Fibroblast of skin of abdomen (primary cell): ENCODE measurements around the gene LAMB3.

Experiments
- DNase-seq: peaks from one replicate; pipeline ENCODE4 v3.0.0-alpha.2; 2013

LAMB3 gene

GRCh38 chr1:209594440-209594839, 57.8 kb downstream of the LAMB3 start:
- no peak for DNase-seq

- no peak for DNase-seq
Observed at GRCh38 chr1:209593747-209594146, 58.5 kb downstream of the LAMB3 start.

DNA sequence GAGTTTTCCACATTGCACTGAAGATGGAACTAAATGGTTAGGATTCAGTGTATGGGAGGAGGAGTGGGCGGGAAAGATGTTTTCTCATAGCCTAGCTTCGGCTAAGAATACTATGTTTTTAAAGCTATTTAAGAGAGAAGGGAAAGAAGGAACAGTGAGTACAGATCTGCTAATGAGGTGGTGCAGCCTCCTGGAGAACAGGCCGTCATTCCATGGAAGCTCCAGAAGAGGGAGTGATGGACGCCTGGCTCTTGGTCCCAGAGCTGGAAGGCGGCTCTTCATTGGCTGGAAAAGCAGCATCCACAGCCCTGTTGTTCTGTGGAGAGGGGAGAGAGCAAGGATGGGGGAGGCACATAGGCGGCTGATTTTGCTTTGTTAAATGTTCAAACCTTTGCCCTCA, 61.8 kb downstream of the LAMB3 start:
- peak; percentile 17 for DNase-seq

DNA sequence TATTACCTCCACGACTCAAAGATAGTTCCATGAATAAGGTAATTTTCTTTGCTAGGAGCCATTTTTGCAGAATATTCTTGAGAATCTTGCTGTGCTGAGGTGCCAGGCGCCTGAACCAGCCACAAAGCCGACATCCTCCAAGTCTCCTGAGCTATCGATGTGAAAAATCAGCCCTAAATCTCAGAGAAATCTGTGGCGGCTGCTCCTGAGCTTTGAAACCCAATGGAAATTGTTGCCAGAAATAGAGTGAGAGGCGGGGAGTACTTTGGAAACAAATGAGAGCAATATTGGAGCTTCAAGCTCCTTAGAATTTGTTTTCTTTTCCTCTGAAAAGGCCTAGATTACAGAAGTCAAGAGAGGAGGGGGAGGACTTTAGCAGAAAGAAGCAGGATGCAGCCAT, 62.4 kb downstream of the LAMB3 start:
- no peak for DNase-seq

GRCh38 chr1:209589440-209589839, 62.8 kb downstream of the LAMB3 start:
- no peak for DNase-seq

DNA sequence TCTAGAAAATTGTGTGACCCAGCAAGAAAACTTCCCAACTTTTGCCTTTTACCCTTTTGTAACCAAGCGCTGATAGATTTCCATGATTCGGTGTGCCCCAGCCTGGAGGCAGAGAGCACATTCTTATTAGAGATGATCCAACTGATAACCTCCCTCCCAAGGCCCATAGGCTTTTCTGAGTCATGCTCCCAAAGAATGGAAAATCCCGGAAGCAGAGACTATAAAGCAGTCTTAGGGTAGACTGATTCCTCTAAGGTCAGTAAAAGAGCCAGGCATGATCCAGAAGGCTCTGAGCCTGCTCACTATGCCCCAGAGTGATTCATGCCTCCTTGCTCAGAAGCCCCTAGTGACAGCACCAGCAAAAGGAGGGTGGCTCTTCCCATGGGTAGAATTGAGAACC, 64.4 kb downstream of the LAMB3 start:
- peak; percentile 49 for DNase-seq

DNA sequence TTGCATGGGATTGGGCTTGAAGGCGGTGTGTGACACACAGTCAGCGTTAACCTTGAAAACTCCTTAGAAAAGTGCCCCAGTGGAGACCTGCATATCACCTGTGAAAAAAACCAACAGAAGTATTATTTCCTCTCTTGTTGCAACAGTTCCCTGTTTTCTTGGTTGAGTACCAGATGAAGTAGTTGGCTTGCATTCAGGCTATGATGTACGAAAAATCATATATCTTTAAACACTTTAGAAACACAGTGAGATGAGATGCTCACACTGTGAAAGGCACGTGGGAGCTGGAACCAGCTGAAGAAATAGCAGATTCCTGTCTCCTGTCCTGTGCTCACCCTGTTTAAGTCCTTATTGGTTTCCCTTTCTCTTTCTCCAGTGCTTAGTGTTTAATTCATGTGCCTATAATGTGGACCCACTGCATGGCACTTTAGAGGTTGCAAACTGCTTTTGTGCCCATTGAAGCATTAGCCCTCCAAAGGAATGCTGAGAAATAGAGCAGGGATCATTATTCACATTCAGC, 65.9 kb downstream of the LAMB3 start:
- no peak for DNase-seq

GRCh38 chr1:209585672-209586071, 66.6 kb downstream of the LAMB3 start:
- DNase-seq = peak; percentile 39

DNA sequence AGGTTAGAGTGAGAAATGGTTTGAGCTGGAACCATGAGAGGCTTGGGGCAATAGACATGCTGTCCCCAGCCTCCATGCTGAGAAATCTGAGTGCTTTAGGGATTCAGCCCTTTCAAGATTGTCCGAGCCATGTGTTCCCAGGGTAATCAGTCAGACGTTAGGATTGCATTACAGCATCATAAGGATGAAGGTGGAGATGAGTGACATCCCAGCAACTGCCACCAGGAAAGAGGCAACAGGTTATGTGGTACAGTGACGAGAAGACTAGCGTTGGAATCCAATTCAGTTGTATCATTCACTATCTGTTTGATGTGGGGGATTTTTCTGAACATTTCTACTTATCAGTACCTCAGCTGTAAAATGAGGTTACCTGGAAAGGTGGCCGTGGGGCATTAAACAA, 67.0 kb downstream of the LAMB3 start:
- DNase-seq = no peak

DNA sequence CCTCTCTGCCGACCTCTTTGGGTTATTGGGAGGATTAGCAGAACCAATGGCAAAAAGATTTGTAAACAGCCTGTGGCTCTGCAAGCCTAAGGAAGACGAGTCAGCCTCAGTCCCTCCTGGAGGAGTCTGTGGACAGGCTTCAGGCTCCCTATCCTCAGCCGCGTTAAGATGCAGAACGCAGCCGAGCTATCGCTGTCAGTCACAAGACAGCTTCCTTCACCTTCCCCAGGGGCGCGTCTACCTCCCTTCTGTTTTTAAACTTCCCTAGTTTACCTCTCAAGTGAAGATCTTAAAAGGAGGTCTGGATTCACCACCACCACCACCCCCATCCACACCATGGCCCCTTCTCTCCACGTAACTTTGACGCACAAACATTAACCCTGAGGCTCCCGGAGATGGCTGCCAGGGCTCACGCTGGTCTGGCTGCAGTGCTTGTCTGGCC, 68.0 kb downstream of the LAMB3 start:
- DNase-seq = no peak

DNA sequence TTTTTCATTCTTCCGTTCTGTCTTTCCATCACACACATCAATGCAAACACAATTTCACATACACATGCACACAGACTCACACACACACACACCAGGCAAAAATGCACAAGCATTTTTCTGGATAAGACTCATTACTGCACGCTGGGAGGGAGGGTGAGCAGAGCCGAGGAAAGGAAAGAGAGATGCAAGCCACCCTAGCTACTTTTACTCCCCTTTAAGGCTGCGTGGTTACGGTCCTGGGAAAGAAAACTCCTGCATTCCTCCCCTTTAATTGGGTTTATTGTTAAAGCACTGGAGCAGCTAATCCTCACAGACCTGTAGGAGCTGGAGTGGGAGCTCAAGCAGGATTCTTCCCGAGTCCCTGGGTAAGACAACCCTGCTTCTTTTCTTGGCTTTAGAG, 68.8 kb downstream of the LAMB3 start, which contains the start of gene CAMK1G:
Gene CAMK1G (plus strand): TSS at position 307 of the 400 bp plus-strand sequence. CDS start 11,270 bp downstream, outside the sequence.
- peak; percentile 87 for DNase-seq

- peak; percentile 9 for DNase-seq
Observed at GRCh38 chr1:209580577-209580976, 71.6 kb downstream of the LAMB3 start.

GRCh38 chr1:209577346-209577745, 74.9 kb downstream of the LAMB3 start:
- DNase-seq = no peak

DNA sequence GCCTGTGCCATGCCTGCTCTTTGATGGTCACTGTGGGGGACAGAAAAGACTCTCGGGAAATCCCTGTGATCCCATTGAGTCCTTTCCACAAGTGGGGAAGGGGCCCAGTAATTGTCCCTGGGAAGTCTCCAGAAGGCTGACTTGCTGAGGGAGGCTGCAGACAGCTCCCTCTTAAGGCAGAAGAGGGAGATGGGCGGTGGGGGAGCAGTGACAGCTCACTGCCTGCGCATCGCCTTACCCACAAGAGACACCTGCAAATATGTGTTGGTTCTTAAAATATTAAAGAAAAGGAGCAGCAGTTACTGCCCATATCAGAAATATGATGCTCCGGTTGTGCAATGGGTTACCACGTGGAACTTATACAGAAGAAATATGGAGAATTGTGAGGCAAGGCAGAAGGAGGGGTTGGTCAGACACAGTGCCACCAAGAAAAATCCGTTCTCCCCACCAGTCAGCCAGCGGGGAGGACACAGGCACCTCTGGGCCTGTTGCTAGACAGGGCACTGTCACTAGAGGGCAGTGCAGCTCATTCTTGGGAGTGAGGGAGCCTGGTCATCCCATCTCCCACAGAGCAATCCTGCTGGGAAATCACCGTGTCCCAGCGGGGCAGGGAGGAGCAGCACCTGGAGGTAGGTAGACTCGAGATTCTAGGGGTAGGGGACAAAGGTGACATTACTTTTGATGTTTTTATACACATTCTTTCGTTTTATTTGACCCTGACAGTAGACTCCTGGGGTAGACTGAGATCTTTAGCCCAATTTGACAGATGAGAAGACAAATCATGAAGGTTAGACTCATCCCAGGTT, 75.6 kb downstream of the LAMB3 start:
- DNase-seq = peak; percentile 57

GRCh38 chr1:209570743-209571142, 81.5 kb downstream of the LAMB3 start:
- no peak for DNase-seq

DNA sequence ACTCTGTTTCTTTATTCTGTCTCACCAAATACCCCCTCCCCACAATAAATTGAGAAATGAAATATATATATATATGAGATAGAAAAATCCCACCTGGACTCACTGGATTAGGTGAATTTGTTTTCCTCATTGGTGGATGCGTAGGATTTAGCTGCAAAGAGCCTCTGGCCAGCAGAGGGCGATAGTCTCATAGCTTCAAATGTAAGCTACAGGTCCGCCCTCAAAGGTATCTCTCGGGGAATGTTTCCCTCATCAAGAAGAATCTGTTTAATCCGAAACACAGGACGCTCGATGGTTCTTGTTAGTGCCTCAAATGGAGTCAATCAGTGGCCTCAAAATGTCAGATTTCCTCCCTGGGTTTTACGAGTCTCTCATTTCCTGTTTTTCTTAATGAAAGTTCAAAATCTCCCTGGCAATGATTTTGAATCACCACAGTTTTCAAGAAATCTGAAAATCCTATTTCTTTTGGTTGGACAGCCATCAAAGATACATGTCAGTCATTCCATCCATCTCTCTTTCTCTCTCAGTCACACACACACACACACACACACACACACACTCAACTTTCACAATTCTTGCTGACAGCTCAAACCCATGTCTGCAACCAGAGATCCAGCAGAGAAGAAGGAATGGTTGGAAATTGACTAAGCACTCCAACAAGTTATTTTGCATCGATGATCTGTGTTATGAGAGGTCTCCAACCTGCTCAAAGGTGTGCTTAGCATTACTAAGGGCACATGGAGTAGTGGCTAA, 82.6 kb downstream of the LAMB3 start:
- DNase-seq = peak; percentile 61

- DNase-seq = peak; percentile 92
Observed at GRCh38 chr1:209567698-209568175, 84.5 kb downstream of the LAMB3 start.

- peak; percentile 79 for DNase-seq
Observed at GRCh38 chr1:209565759-209566678, 86.2 kb downstream of the LAMB3 start.
